MM.1S (cell line): ENCODE results near the gene SLX9.

Experiments
- CTCF ChIP-seq: fragments of 300-600 bp; sonication (generic); IDR thresholded peaks from 2 replicates; pipeline ENCODE4 v1.5.1; 2016; ENCODE audit warnings: antibody characterized with exemption, low read length, mixed read lengths
- EZH2 ChIP-seq: fragments of 300-600 bp; sonication (generic); optimal IDR thresholded peaks from 2 replicates; pipeline ENCODE3; 2017; ENCODE audit warnings: low read depth, mild to moderate bottlenecking, antibody characterized with exemption, low read length, mixed read lengths
- EZH2phosphoT487 ChIP-seq: fragments of 300-600 bp; sonication (generic); IDR thresholded peaks from 2 replicates; pipeline ENCODE4 v1.6.1; 2018; ENCODE audit warnings: antibody characterized with exemption, low read length

GRCh38 chr21:44916965-44917364 lies 22.9 kb upstream of the SLX9 start:
- no peak for TF ChIP-seq EZH2
- no peak for TF ChIP-seq CTCF
- TF ChIP-seq EZH2phosphoT487 = no peak
